NCI-H526 treated with DMSO at 0.1 percent for 48 hours (cell line): ENCODE results near the gene XYLT2.

Experiments used
- DNase-seq: peaks from one replicate; lab custom pipeline; 2025; lab: John Stamatoyannopoulos, UW

The XYLT2 gene

DNA sequence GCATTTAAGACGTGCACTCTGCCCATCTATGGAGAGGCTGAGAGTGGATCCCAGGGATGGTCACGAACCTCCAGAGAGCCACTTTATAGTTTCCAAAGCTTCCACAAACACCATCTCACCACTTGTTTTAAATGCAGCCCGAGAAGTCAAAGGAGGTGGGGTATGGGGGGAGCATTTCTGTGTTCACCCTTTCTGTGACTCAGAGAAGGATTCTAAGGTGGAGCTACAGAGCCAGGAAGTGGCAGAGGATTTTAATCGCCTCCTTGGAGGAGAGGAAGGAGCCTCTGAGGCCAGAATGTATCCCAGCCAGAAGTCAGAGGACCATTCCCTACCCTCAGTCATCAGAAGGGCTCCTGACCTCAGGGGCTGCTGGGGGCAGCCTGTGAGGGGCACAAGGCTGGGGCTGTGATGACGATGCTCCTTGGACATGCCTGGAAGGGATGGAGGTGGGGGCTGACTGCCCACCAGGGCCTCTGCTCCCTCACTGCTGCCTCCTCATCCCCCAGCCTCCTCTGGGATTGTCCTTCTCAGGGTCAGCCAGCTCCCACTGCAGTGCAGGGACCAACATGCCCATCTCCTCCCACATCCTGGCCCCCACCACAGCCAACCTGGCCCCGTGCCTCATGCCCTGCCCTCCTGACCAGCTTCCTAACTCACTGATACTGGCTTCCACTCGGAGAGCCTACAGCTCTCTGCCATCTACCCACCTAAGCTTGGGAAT lies 2.8 kb downstream of the XYLT2 start:
- no peak for DNase-seq

DNA sequence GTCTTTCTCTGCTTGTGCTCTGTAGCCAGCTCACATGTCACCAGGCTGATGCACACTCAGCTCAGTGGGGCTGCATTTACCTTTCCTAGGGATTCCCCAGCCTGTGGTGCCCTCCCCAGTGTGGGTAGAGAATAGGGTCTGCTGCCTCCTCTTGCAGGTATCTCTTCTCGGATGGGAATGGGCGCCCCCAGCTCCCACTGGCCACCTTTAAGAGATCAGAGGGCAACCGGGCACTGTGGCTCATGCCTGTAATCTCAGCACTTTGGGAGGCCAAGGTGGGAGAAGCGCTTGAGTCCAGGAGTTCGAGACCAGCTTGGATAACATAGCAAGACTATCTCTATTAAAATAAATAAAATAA lies 3.3 kb downstream of the XYLT2 start:
- DNase-seq = no peak

DNA sequence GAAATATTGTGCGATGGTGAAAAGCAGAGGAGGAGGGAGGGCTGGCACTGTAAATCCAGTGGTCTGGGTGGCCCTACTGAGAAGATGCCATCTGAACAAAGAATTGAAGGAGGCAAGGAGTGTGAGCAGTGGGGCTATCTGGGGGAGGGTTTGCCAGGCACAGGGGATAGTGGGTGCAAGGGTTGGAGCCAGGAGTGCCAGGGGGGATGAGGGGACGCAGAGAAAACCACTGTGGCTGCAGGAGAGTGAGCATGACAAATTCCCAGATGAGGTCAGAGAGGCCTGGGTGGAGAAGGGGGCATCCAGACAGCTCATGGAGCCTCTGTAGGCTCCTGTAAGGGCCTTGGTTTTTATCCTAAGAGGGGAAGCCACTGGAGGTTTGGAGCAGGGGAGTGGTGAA lies 4.8 kb downstream of the XYLT2 start:
- DNase-seq = no peak

DNA sequence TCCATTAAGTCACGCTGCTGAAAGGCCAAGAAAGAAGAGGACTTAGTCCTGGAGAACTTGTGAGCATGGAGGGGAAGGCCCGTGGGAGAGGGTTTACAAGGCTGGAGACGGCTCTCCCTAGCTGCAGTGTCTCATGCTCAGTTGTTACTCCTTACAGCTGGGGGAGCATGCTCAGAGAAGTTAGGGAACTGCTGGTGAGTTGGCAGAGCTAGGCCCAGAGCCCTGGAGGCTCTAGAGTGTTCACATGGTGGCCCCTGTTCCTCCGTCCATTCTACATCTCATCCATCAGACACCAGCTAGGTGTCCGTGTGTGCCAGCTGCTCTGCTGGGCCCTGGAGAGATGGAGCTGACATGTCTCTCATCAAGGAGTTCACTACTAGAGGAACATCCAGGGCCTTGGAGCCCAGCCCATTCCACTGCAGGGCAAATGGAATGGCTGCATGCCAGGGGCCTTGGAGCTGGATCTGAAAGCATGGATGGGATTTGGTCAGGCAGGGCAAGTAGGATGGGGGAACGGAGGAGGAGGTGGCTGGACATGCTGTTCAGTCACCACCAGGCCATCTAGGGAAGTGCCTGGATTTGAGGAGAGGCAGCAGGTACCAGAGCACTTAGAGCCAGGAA lies 6.3 kb downstream of the XYLT2 start:
- no peak for DNase-seq

DNA sequence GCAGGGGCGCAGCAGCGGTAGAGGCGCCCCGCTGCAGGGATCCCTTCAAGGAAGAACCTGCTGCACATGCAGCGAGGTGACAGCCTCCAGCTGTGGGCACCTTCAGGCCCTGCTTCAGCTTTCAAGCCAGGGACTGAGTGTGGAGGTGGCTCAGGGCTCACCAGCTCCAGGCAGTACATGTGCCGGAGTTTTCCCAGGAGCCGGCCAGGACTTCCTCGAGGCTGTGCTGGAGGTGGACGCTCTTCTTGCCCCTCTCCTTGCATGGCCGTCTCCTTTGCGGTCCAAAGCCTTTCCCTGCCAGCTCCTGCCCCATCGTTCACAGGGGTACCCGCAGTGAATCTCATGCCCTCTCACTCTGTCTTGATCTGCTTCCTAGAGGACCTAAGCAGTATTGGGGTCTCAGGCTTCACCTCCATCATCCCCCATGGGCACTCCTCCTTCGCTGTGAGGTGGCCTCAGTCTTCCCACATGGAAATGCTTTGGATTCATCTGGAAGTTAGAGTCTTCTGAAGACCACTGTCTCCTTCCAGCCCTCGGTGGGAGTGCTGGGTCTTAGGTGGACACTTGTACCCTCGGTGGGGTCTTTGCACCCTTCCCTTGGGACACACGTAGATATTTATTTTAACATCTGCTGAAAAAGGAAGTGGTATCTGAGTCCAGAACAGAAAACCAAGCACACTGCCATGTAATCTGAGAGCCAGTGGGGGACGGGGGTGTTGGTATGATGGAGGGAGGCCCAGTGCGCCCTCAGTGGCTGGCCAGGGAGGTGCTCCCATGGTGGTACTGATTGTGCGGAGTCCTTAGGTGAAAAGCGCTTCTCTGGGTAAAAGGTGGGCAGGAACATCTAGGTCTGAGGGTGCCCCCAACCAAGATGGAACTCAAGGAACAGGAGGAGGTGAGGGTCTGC lies 7.0 kb downstream of the XYLT2 start:
- DNase-seq = no peak

DNA sequence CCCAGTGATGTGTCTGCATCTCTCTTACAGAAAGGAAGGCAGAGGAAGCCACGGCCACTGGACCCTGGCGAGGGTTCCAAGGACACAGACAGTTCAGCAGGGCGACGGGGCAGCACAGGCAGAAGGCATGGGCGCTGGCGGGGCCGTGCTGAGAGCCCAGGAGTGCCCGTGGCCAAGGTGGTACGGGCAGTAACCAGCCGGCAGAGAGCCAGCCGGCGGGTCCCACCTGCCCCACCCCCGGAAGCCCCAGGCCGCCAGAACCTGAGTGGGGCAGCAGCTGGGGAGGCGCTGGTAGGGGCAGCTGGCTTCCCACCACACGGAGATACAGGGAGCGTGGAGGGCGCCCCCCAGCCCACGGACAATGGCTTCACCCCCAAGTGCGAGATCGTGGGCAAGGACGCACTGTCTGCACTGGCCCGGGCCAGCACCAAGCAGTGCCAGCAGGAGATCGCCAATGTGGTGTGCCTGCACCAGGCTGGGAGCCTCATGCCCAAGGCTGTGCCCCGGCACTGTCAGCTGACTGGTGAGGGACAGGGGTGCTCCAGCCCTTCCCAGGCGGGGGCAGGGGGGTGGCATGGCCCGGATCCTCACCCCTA lies 7.8 kb downstream of the XYLT2 start:
- DNase-seq = no peak

DNA sequence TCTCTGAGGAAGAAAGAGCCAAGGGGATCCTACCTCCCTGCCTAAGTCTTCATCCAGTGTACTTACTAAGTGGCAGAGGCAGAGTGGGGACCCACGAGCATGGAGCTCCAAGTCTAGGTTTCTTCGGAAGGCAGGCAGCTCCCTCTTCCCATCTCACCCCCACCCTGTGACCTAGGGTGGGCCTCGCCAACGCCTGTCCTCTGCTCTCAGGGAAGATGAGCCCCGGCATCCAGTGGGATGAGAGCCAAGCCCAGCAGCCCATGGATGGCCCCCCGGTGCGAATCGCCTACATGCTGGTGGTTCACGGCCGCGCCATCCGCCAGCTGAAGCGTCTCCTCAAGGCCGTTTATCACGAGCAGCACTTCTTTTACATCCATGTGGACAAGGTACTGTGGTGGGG lies 8.3 kb downstream of the XYLT2 start:
- no peak for DNase-seq

DNA sequence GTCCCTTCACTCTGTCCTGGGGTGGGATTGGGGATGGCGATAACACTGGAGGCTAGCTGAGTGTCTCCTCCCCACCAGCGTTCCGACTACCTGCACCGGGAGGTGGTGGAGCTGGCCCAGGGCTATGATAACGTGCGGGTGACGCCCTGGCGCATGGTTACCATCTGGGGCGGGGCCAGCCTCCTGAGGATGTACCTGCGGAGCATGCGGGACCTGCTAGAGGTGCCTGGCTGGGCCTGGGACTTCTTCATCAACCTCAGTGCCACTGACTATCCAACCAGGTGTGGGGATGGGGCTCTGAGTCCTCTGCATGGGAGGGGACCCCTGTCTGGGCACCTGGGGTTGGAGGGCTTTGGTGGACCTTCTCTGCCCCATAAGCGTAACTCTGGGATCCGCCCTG lies 8.8 kb downstream of the XYLT2 start:
- DNase-seq = no peak

DNA sequence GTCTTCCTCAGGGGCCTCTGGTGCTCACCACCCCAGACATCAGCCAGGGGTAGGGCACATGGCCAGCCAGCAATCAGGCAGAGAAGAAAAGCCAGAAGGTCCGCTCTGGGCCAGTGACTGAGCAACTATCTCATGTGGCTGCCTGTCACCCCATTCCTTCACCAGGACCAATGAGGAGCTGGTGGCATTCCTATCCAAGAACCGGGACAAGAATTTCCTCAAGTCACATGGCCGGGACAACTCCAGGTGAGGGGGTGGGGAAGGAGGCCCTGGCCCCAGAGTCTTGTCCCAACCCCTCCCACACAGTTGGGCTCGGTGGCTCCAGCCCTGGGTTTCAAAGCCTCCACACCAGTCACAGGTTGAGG lies 9.4 kb downstream of the XYLT2 start:
- DNase-seq = no peak

DNA sequence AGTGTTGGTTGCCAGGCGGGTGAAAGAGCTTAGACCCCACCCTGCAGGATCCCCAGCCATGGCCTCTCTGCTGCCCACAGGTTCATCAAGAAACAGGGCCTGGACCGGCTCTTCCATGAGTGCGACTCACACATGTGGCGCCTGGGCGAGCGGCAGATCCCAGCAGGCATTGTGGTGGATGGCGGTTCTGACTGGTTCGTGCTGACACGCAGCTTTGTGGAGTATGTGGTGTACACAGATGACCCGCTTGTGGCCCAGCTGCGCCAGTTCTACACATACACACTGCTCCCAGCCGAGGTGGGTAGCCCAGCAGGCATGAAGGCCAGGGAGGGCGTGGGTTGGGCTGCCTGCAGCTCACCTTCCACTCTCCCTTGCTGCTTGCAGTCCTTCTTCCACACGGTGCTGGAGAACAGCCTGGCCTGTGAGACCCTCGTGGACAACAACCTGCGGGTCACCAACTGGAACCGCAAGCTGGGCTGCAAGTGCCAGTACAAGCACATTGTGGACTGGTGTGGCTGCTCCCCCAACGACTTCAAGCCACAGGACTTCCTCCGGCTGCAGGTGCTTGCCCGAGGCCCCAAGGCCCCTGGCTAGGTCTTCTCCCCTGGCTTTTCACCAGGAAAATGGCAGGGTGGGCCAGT lies 9.9 kb downstream of the XYLT2 start:
- DNase-seq = no peak

DNA sequence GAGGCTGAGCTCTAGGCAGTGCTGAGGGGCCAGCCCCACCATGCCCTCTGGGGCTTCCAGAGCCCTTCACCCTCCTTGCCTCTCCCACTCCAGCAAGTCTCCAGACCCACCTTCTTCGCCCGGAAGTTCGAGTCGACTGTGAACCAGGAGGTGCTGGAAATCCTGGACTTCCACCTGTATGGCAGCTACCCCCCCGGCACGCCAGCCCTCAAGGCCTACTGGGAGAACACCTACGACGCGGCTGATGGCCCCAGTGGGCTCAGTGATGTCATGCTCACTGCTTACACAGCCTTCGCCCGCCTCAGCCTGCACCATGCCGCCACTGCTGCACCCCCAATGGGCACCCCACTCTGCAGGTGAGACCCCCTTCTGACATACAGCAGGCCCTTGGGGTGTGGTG lies 10.5 kb downstream of the XYLT2 start:
- DNase-seq = no peak

DNA sequence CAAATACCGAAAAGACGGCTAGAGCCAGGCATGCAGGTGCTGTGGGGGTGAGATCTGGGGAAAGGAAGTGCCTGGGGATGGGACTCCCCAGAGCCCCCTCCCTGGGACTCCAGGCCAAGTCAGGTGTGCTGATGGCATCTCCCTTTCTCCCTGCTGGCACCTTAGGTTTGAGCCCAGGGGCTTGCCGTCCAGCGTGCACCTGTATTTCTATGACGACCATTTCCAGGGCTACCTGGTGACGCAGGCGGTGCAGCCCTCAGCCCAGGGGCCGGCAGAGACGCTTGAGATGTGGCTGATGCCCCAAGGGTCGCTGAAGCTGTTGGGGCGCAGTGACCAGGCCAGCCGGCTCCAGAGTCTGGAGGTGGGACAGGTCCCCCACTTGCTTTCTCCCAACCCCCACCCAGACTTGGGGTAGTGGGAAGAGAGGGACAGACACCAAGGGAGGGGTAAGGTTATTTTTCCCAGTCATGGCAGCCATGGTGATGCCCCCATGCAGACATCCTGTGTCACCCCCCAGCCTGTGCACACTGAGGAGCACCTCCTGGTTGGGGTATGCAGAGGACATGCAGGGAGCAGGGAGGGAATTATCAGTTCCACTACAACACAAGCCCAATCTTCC lies 11.1 kb downstream of the XYLT2 start:
- no peak for DNase-seq

DNA sequence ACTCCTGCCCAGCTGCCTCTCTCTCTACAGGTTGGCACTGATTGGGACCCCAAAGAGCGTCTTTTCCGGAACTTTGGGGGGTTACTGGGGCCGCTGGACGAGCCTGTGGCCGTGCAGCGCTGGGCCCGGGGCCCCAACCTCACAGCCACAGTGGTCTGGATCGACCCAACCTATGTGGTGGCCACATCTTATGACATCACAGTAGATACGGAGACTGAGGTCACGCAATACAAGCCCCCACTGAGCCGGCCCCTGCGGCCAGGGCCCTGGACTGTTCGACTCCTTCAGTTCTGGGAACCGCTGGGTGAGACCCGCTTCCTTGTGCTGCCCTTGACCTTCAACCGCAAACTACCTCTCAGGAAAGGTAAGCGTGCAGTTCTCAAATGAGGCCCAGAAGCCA lies 12.3 kb downstream of the XYLT2 start:
- no peak for DNase-seq

DNA sequence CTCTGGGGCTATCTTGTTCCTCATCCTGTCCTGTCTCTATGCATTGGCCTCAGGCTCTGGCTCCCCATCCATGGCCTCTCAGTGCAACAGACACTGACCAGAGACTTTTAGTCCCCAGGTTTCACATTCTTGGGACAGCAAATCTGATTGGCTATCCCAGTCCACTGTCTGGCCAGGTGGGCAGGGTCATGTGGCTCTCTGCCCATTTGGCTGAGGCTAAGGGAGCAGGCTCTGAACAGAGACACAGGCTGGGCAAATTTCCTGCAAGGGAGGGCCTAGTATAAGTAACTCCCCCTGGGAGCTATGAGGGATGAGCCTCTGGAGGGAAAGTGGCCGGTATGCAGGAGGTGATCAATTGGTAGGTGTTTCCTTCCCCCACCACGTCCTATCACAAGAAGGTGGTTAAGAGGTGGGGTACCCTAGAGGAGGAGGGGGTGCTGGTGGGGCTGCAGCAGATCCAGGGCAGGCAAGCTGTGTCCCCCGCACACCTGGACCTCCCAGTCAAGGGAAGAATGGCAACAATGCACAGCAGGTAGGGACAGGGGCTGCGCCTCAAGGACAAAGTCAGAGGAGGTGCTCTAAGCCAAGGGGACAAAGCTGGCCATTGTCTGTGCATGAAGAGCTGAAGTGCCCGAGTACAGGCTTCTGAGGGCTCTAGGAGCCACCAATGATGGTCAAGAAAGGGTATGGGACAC lies 13.2 kb downstream of the XYLT2 start:
- no peak for DNase-seq

DNA sequence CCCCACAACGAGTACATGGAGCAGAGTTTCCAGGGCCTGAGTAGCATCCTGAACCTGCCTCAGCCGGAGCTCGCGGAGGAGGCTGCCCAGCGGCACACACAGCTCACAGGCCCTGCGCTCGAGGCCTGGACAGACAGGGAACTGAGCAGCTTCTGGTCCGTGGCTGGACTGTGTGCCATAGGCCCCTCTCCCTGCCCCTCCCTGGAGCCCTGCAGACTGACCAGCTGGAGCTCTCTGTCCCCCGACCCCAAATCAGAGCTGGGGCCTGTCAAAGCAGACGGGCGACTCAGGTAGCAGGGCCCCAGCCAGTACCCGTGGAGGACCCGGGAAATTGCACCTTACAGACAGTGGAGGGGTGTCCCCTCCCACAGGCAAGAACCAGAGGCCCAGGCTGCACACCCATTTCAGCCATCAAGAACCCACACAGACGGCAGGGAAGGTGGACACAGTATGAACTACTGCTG lies 14.1 kb downstream of the XYLT2 start:
- DNase-seq = no peak

DNA sequence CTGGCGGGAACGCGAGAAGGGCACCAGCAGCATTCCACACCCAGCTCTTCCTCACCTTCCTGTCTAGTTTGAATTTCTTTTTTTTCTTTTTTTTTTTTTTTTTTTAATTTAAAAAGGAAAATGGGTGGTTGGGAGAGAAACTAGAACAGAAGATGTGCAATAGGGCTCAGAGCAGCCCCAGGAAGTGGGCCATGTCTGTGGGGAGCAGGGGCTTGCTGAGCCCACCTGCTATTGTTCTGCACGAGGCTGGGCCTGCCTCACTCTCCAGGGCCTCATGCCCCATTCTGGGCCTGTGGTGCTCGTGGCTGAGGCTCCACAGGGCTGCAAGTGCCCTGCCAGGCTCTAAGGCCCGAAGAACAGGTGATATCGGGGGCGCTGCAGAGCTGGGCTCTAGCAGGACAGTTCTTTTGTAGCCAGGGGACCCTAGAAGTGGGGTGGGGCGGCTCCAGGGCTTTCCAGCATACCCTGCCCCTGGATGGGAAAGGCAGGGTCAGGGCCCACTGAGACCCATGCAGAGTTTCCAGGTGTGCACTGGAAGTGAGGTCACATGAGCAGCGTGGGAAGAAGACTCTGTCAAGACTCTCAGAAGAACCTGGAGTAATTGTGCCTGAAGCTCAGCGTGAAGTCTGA lies 14.7 kb downstream of the XYLT2 start:
- DNase-seq = no peak

DNA sequence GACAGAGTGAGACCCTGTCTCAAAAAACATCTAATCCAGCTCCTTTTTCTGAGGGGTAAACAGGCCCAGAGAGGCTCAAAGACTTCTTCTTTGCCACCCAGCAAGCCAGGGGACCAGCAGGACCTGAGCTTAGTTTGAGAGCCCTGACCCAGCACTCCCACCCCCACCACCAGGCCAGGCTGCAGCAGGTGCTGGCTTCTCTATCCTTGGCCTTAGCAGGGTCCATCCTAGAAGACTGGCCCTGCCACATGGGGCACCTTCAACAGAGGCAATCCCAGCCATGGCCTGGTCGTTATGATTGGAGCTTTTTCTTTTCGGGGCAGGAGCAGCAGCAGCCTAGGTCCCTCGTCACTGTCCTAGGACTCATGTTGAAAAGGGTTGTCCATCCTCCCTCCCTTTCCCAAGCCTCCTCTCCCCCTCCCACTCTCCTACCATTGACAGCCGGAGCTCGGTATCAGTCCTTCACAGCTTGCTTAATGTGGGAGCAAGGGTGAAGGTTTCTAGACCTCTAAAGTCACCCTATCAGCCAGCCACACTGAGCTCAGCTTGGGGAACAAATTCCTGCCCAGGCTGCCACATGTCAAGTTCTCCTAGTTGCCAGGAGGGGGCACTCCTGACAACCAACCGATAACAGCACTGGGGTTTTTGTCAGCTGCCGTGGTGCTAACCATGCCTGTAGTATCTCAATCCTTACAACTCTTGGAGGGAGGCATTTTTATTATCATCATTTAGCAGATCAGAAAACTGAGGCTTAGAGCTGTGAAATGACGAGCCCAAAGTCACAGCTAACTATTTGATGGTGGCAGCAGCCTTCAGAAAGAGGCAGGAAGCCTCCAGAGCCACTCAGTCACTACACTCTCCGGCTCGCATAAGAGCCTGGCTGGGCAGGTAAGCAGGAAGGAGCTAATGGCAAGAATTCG lies 15.9 kb downstream of the XYLT2 start:
- DNase-seq = peak; percentile 22

DNA sequence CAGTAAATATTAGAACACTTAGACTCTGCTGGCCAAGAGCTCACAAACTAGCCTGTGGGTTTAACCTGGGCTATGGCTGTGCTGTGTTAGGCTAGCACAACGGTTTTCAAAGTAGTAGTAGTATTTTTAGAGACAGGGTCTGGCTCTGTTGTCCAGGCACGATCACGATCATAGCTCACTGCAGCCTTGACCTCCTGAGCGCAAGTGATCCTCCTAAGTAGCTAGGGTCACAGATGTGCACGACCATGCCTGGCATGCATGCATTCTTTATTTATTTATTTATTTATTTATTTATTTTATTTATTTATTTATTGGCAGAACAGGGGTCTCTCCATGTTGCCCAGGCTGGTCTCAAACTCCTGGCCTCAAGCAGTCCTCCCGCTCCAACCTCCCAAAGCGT lies 16.7 kb downstream of the XYLT2 start:
- DNase-seq = no peak

DNA sequence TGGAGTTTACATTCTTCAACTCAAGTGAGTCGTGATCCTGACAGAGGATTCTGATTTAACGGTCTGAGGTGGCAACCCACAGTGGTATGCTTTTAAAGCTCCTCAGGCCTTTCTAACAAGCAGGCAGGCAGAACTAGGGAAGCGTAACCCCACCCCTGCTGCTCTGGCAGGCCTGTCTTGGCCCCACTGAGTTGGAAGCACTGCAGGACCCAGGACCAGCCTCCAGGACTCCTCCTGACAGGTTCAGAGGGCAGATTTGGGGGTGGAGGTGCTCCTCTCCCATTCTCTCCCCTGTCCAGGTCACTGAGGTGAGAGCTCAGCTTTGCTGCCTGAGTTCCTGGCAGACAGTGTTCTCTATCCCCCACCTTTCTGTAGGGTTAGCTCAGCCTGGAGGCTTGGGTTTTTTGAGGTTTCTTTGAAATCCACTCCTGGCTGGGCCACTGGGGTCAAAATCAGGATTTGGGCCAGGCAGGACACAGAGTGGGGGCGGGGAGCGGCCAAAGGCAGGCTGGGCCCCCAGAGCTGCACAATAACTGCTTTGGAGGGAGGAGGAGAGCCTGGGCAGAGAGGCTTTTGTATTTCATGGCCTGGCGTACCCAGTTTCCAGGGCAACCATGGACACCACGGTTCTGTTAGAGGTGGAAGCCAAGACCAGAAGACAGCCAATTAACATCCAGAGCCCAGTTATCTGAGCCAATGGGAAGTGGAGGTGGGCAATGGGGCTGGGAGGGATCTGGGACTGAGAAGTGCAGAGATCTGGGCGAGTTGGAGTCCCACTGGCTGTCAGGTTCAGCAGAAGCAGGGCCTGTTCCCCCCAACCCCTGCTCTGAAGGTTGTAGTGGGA lies 17.5 kb downstream of the XYLT2 start:
- no peak for DNase-seq
